Activated CD4-positive, alpha-beta T cell treated with anti-CD3 and anti-CD28 coated beads for 1 hour (primary cell): Measurements from ENCODE around the gene RBFOX1.

Experiments
- DNase-seq: peaks from one replicate; pipeline ENCODE4 v3.0.0-alpha.2; 2020

The RBFOX1 gene

DNA sequence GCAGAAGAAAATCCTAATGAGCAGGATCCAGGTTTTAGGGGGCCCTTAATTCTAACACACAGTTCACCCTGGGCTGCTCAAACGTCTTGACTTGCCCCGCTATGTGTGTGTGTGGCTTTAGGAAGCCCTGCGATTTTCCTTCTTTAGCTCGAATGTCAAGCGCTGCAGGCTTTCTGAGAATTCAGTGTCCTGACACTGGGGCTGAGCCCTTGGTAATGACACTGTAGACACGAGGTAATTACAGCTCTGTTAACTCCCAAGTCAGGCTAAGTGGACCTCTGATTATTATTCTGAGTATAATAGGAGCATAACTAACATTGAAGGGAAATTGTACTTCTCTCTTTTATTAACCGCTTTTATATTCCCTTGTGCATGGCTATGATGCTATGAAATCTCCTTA, 202.1 kb downstream of the RBFOX1 start:
- no peak for DNase-seq

DNA sequence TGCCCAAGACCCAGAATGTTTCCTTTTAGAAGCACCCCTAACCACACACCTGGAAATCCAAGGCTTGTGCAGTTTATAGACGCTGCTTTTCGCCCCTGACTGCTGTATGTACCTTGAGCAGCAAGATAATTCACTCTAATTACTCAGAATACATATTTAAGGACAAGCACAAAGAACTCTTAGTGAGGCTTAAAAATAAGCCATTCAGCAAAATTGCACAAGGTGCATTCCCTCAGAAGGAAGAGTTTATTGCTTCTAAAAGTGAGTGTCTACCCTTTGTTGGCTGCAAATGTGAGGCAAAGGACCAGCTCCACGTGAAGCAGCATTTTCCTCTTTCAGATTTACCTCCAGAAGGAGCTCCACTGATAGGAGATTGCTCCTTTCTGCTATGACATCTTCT, 208.4 kb downstream of the RBFOX1 start:
- no peak for DNase-seq

GRCh38 chr16:7545251-7545650, 212.6 kb downstream of the RBFOX1 start:
- no peak for DNase-seq

GRCh38 chr16:7546948-7547347, 214.3 kb downstream of the RBFOX1 start:
- DNase-seq, result no peak

- no peak for DNase-seq
Observed at GRCh38 chr16:7547736-7548135, 215.1 kb downstream of the RBFOX1 start.

DNA sequence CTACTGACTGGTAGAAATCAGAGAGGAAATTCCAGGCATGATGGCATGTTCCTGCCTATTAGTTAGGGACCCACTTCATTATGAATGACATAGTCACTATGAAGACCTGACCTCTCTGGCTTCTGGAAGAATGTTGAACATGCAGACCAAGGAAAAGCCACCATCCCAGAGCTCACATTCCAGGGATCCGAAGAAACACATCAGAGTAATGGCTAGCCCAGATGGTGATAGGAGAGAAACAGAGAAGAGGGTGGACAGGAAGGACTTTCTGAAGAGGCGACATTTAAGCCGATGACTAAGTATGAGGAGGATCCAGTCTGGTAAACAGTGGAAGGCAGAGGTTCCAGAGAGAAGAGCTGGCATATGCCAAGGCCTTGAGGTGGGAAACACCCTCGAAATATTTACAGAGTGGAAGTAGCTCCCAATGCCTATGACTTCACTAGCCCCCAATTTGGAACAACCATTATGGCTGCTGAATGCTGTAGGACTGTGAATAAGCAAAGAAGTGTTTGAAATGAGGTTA, 216.2 kb downstream of the RBFOX1 start:
- no peak for DNase-seq

DNA sequence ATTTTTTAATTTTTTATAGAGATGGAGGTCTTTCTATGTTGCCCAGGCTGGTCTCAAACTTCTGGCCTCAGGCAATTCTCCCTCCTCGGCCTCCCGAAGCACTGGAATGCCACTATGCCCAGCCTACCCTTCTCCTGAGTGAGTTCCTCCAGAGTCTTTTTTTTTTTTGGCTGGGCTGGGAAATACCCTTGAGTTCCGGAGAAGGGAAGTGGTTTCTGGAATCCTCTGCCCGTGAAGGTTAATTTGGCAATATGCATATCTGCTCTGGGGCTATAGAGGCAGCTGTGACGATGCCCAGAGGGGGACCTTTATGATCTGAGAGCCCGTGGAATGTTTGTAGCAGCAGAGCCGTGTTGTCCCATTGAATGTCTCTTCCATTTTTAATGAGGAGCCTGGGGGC, 217.5 kb downstream of the RBFOX1 start:
- no peak for DNase-seq

DNA sequence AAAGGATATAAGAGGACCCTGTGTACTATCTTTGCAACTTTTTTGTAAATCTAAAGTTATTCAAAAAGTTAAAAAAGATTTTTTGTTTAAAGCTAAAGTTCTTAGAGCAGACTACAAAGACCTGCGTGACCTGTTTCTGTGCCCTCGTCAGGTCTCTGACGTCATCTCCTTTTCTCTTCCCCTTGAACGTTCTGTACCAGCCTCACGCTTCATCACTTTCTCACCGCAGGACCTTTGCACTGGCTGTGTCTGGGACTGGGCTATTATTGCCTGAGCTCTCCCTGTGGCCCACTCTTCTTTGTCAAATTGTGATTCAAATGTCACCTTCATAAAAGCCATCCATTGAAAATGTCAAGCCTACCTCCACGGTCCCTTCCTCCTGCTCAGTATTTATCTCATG, 222.8 kb downstream of the RBFOX1 start:
- DNase-seq, result no peak

DNA sequence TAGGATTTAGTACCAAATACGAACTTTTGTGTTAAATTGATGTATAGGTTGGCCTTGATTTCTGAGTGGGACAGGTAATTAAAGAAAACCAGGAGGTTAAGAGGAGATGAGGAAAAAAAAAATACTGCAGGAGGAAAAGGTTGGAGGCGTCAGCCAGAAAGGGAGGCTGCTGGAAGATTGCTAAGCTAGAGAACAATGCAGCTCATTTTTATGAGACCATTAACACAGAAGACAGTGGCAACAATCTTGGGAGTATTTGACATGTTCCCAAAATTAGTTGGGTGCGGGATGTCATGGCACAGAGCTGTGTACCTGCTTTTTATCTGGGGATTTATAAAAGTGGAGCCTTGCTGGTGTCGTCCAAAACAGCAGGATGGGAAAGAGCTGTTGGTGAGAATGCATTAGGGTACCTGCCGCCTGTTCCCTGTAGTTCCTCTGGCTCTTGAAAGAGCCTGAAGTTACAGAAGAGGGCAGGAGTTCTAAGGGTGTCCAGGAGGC, 229.3 kb downstream of the RBFOX1 start:
- no peak for DNase-seq

GRCh38 chr16:7566360-7566759, 233.7 kb downstream of the RBFOX1 start:
- DNase-seq, result no peak

- no peak for DNase-seq
Observed at GRCh38 chr16:7571366-7571765, 238.7 kb downstream of the RBFOX1 start.

DNA sequence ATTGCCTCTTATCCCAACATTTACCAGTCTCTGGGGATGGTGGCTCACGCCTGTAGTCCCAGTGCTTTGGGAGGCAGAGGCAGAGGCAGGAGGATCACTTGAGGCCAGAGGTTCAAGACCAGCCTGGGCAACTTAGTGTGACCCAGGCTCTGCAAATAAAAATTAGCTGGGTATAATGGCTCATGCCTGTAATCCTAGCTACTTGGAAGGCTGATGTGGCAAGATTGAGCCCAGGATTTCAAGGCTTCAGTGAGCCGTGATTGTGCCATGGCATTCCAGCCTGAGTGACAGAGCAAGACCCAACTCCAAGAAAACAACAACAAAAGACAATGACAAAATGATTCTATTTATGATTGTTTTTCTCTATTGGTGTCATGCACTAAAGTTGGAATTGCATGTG, 244.9 kb downstream of the RBFOX1 start:
- no peak for DNase-seq

DNA sequence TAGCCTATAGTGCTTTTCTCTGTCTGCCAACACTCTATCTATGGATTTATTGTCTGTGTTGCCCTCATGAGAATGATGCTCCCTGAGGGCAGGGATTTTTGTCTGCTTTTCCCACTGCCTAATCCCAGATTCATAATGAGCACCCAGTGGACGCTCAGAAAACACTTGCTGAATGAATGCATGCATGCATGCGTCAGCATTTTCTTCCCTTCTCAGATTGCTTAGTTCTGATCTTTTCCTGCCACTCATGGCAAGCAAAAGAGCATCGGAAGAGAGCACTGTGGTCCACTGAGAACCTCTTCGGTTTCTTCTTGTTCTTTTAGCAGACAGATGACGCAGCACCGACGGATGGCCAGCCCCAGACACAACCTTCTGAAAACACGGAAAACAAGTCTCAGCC, 246.8 kb downstream of the RBFOX1 start:
- DNase-seq, result no peak

- no peak for DNase-seq
Observed at GRCh38 chr16:7581175-7581574, 248.5 kb downstream of the RBFOX1 start.

DNA sequence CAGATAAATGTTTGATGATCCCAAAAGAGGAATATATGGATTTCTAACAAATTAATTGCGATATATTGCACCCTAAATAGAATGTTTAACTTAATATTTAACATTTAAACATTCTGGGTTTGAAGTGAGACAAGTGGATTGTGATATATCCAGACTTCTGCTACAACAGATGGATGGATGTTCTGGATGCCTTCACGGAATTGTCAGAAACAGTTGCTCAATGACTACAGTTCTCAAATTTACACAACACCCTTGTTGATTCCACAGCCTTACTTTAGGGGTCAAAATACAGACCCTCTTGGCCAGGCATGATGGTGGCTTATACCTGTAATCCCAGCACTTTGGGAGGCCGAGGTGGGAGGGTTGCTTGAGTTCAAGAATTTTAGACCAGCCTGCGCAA, 250.8 kb downstream of the RBFOX1 start:
- DNase-seq, result no peak

- DNase-seq, result no peak
Observed at GRCh38 chr16:7584561-7584960, 251.9 kb downstream of the RBFOX1 start.

- no peak for DNase-seq
Observed at GRCh38 chr16:7585705-7586104, 253.1 kb downstream of the RBFOX1 start.

DNA sequence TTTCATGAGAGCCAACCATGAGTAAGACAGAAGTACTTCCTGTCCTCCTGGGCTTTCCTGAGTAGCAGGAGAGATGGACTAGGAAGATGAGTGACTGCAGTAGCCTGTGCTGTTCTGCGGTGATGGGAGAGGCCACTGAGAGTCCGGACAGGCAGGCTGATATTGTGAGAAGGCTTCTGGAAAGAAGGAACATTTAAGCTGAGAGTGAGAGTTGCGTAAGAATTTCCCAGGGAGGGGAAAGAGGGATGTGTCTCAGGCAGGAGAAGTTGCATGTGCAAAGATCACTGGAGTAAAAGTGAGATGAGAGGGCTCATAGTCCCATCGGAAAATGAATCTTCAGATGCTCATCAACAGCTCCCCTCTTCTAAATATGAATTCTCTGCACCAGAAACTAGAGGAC, 258.3 kb downstream of the RBFOX1 start:
- DNase-seq, result no peak

GRCh38 chr16:7596308-7596707, 263.7 kb downstream of the RBFOX1 start:
- no peak for DNase-seq

- no peak for DNase-seq
Observed at GRCh38 chr16:7597677-7598076, 265.0 kb downstream of the RBFOX1 start.

DNA sequence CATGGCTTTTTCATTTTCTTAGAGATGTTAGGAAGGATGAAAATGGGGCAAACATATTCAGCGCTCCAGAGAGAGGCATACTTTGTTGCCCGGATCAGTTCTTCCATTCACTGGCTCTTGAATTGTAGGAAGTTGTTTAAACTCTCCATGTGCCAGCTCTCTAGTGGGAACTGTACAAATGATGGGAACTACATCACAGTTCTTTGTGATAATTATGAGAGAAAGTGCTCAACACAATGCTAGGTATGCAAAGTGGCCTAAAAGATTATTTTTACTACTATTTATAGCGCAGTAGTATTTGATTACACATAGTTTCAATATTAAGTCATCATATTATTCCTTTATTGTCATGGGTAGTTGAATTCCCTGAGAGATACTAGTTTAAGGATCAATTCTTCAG, 268.5 kb downstream of the RBFOX1 start:
- no peak for DNase-seq

DNA sequence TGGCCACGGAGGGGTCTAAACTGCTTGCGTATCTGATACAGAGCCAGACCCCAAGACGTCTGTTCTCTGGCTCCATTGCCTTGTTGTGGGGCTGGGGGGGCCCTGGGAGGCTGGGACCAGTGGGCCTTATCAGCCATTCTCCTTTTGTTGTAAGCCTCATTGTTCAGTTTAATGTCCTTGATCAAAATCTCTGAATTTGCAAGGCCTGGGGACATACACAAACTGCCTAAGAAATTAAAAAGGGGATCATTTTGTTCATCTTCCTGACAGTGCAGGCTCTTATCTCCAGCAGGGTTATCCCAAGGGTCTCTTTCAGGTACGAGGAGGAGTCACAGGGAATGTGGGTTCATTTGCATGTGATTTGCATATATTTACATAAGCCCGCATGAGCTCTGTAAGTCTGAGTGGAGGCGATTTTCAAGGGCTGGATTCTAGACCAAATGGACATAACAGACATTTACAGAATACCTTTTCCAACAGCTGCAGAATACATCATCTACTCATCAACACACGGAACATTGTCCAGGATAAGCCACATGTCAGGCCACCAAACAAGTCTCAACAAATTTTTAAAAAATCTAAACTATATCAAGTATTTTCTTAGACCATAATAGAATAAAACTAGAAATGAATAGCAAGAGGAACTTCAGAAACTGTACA, 269.8 kb downstream of the RBFOX1 start:
- no peak for DNase-seq

DNA sequence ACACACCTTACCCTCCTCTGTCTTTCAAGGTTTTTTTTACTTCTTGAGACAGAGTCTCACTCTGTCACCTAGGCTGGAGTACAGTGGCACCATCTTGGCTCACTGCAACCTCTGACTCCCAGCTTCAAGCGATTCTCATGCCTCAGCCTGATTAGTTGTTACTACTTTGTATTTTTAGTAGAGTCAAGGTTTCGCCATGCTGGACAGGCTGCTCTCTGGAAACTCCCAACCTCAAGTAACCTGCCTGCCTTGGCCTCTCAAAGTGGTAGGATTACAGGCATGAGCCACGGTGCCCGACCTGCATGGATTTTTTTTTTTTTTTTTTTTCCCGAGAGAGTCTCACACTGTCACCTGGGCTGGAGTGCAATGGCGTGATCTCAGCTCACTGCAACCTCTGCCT, 273.2 kb downstream of the RBFOX1 start:
- DNase-seq, result no peak

- no peak for DNase-seq
Observed at GRCh38 chr16:7612671-7613070, 280.0 kb downstream of the RBFOX1 start.

- no peak for DNase-seq
Observed at GRCh38 chr16:7613518-7613917, 280.9 kb downstream of the RBFOX1 start.
